ENCODE data around the gene CATSPERZ.
"Not testable (repeated sequence)": the region's sequence is repeated elsewhere in the genome, so short reads cannot be mapped to it uniquely, and the experiment has no call there.

CATSPERZ gene

DNA sequence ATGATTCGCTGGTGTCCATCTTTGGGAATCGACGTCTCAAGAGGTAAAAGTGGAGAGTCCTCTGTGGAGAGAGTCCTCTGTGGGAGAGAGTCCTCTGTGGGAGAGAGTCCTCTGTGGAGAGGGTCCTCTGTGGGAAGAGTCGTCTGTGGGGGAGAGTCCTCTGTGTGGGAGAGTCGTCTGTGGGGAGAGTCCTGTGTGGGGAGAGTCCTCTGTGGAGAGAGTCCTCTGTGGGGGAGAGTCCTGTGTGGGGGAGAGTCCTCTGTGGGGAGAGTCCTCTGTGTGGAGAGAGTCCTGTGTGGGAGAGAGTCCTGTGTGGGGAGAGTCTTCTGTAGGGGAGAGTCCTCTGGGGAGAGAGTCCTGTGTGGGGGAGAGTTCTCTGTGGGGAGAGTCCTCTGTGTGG is 20.9 kb downstream of the CATSPERZ start:
- no peak for DNase-seq (ENCODE audit: low spot score)

DNA sequence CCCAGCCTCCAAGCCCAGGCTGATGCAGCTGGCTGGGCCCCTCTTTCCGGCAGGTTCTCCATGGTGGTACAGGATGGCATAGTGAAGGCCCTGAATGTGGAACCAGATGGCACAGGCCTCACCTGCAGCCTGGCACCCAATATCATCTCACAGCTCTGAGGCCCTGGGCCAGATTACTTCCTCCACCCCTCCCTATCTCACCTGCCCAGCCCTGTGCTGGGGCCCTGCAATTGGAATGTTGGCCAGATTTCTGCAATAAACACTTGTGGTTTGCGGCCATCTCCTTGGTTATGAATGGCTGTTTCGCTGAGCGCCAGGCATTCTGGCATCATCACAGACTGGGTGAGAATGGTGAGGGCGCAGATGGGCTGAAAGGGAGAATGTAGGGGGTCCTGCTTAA is 21.4 kb downstream of the CATSPERZ start:
- no peak for DNase-seq (ENCODE audit: low spot score)

DNA sequence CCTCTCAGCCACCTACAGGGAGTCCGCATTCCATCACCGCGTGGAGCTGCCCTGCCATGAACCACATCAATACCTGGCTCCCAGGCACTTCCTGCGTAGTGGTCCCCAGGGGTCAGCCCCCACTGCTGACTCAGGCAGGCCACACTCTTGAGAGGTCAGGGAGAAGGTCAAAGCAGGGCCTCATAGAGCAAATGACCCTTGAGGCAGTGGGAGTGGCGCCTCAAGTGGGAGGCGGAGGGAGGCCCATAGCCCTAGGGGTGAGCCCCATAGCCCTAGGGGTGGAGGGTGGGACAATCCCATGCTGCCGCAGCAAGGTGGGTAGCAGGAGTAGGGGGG is 22.7 kb downstream of the CATSPERZ start:
- no peak for DNase-seq (ENCODE audit: low spot score)

GRCh38 chr11:64323373-64323772 is 23.2 kb downstream of the CATSPERZ start:
- DNase-seq (ENCODE audit: low spot score): no peak

- DNase-seq (ENCODE audit: low spot score): not testable (repeated sequence)
Measured at GRCh38 chr11:64323984-64324383, 23.8 kb downstream of the CATSPERZ start.

DNA sequence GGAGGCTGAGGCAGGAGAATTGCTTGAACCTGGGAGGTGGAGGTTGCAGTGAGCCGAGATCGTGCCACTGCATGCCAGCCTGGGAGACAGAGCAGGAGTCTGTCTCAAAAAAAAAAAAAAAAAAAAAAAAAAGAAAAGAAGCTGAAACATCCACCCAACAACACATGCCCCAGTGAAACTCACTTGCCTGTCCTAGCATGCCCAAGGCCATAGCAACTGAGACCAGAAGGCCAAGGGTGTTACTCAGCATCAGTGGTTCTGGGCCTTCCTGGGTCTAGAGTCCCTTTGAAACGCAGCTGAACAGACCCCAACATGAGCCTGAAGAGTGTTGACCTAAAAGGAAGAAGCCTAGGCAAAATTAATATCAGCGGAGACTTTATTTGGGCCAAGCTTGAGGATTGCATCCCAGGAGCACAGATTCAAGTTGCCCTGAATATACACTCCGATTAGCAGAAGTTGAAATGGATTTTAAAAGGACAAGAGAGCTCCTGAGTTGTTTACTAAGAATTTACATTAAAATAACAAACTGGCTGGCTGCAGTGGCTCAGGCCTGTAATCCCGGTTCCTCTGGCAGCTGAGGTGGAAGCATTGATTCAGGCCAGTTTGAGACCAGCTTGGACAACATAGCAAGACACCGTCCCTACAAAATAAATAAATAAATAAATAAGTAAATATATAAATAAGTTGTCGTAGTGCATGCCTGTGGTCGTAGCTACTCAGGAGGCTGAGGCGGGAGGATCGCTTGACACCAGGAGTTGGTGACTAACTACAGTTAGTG is 24.7 kb downstream of the CATSPERZ start:
- DNase-seq (ENCODE audit: low spot score): no peak

GRCh38 chr11:64327375-64327774 is 27.2 kb downstream of the CATSPERZ start:
- DNase-seq (ENCODE audit: low spot score): no peak

- DNase-seq (ENCODE audit: low spot score): no peak
Measured at GRCh38 chr11:64327993-64328392, 27.8 kb downstream of the CATSPERZ start.

DNA sequence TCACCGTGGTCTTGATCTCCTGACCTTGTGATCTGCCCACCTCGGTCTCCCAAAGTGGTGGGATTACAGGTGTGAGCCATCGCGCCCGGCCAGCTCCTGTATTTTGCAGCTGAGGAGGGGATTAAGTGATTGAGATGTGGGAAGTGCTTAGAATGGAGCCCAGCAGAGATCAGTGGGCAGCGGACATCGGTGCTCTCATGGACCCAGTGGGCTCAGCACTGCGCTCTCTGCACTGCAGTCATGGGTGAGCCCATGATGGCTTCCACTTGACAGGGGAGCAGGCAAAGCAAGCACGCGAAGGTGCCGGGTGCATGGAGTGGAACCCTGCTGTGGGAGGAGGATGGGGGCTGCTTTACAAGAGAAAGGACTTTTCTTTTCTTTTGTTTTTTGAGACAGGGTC is 30.7 kb downstream of the CATSPERZ start:
- DNase-seq (ENCODE audit: low spot score): no peak

DNA sequence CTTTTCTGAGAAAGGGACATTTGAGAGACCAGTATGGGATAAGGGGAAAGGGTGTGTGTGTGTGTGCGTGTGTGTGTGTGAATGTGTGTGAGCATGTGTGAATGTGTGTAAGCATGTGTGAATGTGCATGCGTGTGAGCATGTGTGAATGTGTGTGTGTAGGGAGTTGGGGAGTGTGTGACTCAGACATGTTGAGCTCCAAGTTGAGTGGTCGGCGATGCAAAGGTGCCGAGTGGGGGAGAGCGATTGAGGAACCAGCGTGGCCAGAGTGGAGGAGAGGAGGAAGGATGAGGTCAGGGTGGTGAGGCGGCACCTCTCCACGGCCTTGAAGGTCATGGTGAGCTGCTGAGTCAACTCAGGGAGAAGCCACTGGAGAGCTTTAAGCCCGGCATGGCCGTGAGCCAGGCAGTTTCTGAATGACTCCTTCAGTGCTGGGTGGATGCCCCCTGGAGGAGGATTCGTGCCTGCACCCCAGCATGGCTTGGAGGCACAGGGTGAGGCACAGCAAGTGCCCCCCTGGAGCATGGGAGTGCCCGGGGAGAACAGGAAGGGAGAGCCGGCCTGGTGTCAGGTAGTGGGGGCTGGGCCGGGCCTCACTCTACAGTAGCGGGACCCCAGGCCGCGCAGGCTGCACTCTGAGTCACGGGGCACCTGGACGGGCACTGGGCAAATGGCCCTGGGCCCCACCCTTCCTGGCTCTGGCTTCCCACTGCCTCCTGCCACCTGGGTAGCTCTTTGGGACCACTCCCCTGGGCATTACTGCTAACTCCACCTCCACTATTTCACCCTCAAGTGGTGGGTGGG is 31.6 kb downstream of the CATSPERZ start:
- no peak for DNase-seq (ENCODE audit: low spot score)

GRCh38 chr11:64333556-64333955 is 33.4 kb downstream of the CATSPERZ start:
- DNase-seq (ENCODE audit: low spot score): no peak

- no peak for DNase-seq (ENCODE audit: low spot score)
Measured at GRCh38 chr11:64334764-64335735, 34.9 kb downstream of the CATSPERZ start.

- DNase-seq (ENCODE audit: low spot score): no peak
Measured at GRCh38 chr11:64337538-64338249, 37.5 kb downstream of the CATSPERZ start.

- no peak for DNase-seq (ENCODE audit: low spot score)
Measured at GRCh38 chr11:64338716-64339115, 38.6 kb downstream of the CATSPERZ start.

GRCh38 chr11:64339286-64339685 is 39.1 kb downstream of the CATSPERZ start:
- DNase-seq (ENCODE audit: low spot score): no peak

DNA sequence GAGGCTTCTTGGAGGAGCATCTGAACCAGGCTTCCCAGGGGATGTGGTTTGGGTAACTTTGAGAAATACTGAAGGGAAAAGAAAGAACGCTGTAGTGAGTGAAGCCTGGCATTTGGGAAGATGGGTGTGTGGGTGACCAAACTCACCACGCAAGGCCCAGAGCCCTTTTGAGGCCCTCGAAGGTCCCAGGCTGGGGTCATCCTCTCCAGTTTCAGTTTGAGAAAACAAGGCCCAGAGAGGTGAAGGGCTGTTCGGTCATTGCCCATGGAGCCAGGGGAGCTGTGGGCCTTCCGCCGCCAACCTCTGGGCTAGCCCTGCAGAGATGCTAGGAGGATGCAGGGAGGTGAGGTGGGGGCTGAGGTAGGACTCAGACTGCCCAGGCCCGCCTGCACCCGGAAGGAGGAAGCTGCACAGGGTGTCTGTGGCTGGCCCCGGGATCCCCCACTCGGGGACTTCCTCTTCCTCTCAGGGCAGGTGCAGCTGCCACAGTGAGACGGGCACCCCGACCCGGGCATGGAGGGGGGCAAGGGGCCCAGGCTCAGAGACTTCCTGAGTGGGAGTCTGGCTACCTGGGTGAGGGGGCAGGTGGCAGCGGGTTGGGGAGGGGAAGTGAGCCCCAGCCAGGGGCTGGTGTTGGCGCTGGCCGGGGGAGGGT is 39.7 kb downstream of the CATSPERZ start, which contains the start of gene CCDC88B:
Gene CCDC88B, plus strand, starts transcription at position 451 of the 655 bp plus-strand sequence. Its CDS starts 63 bp downstream, at position 514.
- DNase-seq (ENCODE audit: low spot score): peak; percentile 42

GRCh38 chr11:64340671-64341335 is 40.6 kb downstream of the CATSPERZ start:
- no peak for DNase-seq (ENCODE audit: low spot score)

GRCh38 chr11:64341429-64341828 is 41.3 kb downstream of the CATSPERZ start:
- DNase-seq (ENCODE audit: low spot score): no peak

DNA sequence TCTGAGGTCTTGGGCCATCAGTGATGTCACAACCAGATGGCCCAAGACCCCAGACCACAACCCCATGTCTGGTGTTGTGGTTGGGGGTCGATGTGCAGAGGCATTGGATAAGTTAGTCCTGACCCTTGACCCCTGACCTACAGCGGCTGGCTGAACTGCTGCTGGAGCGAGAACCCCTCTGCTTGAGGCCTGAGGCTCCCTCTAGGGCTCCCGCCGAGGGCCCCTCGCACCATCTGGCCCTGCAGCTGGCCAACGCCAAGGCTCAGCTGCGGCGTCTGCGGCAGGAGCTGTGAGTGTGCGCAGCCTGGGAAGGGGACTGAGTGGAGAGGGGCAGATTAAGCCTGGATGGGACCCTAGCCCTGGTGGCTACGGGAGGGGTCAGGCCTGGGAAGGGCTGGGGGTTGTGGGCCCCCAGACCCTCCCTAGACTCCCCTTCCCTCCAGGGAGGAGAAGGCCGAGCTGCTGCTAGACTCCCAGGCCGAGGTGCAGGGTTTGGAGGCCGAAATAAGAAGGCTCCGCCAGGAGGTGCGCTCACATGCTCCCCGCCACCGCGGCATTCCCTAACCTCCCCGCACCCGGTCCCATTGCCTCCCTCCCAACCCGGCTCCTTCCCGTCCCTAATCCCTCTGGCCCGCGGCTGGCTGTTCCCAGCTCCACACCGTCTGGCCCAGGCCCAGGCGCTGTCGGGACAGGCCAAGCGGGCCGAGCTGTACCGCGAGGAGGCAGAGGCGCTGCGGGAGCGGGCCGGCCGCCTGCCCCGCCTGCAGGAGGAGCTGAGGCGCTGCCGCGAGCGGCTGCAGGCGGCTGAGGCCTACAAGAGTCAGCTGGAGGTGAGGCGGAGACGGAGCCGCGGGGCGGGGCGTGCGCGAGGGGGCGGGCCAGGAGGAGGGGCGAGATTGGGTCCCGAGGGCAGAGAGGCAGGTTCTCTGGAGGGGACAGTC is 42.0 kb downstream of the CATSPERZ start:
- peak; percentile 85 for DNase-seq (ENCODE audit: low spot score)
